ENCODE results near the gene KCNQ1.

The KCNQ1 gene

GRCh38 chr11:2897048-2897447 lies 452.2 kb downstream of the KCNQ1 start:
- 0 out of 2 replicates have a peak, but pooled peaks cover 6% of the 10 kb centered on the region for H3K4me1 ChIP-seq (ENCODE audit: control insufficient read depth, insufficient read depth, low read length)
- H3K27me3 ChIP-seq (ENCODE audit: control insufficient read depth, insufficient read depth, low read length) = peaks cover 15% of the 10 kb centered on the region
- no peaks in the 10 kb centered on the region for H3K36me3 ChIP-seq (ENCODE audit: control insufficient read depth, insufficient read depth, low read length)
- H3K9ac ChIP-seq (ENCODE audit: low read depth, low read length) = no peak overlapping the region
- H3K27ac ChIP-seq (ENCODE audit: low read depth, low read length) = no peak overlapping the region
- H3K9me3 ChIP-seq (ENCODE audit: control insufficient read depth, insufficient read depth, low read length) = no peaks in the 10 kb centered on the region
- no peak overlapping the region for H3K4me3 ChIP-seq (ENCODE audit: low read depth, low read length)

GRCh38 chr11:2898366-2899079 lies 453.7 kb downstream of the KCNQ1 start:
- H3K9ac ChIP-seq (ENCODE audit: low read depth, low read length) = no peak overlapping the region
- H3K4me3 ChIP-seq (ENCODE audit: low read depth, low read length) = no peak overlapping the region
- H3K36me3 ChIP-seq (ENCODE audit: control insufficient read depth, insufficient read depth, low read length) = no peaks in the 10 kb centered on the region
- peaks cover 13% of the 10 kb centered on the region for H3K4me1 ChIP-seq (ENCODE audit: control insufficient read depth, insufficient read depth, low read length)
- peaks cover 15% of the 10 kb centered on the region for H3K27me3 ChIP-seq (ENCODE audit: control insufficient read depth, insufficient read depth, low read length)
- H3K27ac ChIP-seq (ENCODE audit: low read depth, low read length) = no peak overlapping the region
- no peaks in the 10 kb centered on the region for H3K9me3 ChIP-seq (ENCODE audit: control insufficient read depth, insufficient read depth, low read length)
